COLO668 (cell line): Measurements from ENCODE around the gene YIPF4.
"Not testable (repeated sequence)": the region's sequence is repeated elsewhere in the genome, so short reads cannot be mapped to it uniquely, and the experiment has no call there.

Source experiments
- DNase-seq: peaks from one replicate; lab custom pipeline; 2025; ENCODE audit not compliant: unreplicated experiment; lab: John Stamatoyannopoulos, UW

Gene YIPF4

DNA sequence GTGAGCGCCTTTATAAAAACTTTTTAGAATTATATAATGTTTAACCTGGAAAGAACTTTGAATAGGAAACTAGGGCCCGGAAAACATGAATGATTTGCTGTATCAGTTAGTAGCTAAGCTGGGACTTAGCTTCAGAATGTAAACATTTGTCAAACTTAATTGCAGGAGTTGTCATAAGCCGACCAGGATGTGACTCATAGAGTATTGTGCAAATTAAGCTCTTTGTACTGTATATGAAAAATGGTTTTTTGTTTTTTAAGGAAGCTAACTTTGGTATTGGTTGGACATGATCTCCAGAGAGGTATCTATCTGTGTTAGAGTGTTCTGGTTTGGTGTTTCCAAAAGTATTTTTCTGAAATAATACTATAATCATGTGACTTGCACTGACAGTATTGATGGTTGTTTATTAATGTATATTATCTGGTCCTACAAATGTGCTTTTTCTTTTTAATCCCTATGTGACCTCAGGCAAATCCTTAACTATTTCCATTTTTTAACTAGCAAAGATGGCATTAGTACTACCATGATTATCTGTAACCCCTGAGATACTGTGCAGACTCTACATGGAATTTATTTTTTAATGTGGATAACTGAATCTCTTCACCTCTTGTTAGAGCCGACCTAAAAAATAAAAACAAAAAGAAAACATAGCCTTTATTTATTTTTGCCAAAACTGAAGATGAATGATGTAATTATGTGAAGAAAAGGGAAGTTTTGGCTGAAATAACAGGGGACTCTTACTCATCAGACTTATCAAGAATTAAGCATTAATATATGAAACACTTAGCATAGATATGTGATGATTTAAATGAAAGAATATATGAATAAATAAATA, 11.7 kb downstream of the YIPF4 start:
- no peak for DNase-seq

DNA sequence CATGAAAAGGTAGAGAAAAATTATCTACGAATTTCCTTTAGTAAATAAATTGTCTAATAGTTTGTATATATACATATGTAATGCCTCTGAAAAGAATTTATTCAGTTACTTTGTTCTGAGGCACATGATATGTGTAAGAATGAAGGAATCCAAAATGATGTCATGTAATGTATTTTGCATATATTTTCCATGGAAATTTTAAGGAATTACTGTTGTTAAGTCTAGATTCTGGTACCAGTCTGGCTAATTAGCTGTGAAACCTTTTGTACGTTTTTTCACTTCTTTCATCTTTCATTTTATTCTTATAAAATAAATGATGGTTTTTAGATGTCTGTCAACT, 12.3 kb downstream of the YIPF4 start:
- DNase-seq: no peak

DNA sequence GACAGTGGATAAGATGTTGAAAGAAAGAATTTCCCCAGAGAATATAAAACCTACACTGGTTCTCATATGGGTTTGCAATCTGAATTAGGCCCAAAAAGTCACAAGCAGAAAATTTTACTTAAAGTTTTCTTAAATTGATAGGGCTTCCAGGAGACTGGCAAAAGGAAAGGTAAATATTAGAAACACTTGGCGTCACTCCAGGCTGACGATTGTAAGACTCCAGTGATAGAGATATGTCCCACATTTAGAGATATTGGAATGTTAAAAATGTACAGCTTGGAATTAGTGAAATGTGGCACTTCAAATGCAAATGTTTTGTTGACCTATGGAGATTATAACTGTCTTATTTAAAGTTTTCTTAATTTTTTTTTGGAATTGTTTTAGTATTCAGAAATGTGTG, 14.0 kb downstream of the YIPF4 start:
- no peak for DNase-seq

DNA sequence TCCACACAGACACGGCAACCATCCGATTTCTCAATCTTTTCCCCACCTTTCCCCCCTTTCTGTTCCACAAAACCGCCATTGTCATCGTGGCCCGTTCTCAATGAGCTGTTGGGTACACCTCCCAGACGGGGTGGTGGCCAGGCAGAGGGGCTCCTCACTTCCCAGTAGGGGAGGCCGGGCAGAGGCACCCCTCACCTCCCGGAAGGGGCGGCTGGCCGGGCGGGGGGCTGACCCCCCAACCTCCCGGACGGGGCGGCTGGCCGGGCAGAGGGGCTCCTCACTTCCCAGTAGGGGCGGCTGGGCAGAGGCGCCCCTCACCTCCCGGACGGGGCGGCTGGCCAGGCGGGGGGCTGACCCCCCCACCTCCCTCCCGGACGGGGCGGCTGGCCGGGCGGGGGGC, 15.8 kb downstream of the YIPF4 start:
- not testable (repeated sequence) for DNase-seq

DNA sequence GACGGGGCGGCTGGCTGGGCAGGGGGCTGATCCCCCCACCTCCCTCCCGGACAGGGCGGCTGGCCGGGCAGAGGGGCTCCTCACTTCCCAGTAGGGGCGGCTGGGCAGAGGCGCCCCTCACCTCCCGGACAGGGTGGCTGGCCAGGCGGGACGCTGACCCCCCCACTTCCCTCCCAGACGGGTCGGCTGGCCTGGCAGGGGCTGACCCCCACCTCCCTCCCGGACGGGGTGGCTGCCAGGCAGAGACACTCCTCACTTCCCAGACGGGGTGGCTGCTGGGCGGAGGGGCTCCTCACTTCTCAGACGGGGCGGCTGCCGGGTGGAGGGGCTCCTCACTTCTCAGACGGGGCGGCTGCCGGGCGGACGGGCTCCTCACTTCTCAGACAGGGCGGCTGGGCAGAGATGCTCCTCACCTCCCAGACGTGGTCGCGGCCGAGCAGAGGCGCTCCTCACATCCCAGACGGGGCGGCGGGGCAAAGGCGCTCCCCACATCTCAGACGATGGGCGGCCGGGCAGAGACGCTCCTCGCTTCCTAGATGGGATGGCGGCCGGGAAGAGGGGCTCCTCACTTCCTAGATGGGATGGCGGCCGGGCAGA, 16.4 kb downstream of the YIPF4 start:
- not testable (repeated sequence) for DNase-seq

DNA sequence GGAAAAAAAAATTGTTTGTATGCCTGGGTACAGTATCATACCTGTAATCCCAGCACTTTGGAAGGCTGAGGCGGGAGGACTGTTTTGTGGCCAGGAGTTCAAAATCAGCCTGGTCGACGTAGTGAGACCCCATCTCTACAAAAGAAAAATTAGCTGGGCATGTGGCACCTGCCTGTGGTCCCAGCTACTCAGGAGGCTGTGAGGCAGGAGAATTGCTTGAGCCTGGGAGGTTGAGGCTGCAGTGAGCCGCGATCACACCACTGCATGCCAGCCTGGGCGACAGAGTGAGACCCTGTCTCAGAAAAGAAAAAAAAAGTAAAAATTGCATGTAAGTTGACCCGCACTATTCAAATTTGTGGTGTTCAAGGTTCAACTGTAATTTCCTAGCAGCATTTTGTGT, 32.9 kb downstream of the YIPF4 start:
- DNase-seq: no peak

DNA sequence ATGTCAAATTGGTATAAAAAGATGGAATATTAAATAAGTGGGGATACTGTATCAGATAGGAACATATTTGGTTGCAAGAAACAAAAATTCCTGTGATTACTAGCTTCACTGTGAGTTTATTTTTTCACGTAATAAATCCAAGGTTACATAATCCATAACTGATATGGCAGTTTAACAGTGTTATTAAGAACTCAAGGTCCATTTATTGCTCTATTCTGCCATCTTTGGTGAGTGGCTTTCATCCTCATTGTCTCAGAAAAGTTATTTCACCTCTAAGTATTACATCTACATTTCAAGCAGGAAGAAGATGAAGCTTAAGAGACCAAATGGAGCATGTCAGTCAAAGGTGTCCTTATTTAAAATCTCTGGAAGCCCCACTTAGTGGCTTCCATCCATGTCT, 37.2 kb downstream of the YIPF4 start:
- DNase-seq: no peak

DNA sequence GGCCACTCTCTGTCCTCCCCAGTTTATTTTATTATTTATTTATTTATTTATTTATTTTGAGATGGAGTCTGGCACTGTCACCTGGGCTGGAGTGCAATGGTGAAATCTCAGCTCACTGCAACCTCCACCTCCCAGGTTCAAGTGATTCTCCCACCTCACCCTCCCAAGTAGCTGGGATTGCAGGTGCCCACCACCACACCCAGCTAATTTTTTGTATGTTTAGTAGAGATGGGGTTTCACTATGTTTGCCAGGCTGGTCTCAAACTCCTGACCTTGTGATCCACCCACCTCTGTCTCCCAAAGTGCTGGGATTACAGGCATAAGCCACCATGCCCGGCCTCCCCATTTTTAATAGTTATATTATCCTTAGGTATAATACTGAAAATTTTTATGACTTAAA, 51.0 kb downstream of the YIPF4 start:
- not testable (repeated sequence) for DNase-seq

DNA sequence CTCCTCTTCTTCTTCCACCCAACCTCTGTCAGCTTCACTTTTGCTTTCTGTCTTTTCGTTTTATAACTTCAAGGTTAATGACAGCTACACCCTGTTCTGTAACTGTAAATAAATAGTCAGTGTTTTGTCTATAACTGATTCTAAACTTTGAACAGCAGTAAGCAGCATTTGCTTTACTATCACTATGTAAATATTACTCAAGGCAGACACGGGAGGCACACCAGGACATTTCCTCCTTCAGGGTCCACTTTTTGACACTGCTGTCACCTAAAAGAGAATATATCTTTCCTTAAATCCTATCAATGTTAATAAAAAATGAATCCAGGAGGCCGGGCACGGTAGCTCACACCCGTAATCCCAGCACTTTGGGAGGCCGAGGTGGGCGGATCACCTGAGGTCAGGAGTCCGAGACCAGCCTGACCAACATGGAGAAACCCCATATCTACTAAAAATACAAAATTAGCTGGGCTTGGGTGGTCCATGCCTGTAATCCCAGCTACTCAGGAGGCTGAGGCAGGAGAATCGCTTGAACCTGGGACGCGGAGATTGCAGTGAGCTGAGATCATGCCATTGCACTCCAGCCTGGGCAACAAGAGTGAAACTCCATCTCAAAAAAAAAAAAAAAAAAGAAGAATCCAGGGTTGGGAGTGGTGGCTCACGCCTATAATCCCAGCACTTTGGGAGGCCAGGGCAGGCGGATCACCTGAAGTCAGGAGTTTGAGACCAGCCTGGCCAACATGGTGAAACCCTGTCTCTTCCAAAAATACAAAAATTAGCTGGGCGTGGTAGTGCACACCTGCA, 51.7 kb downstream of the YIPF4 start:
- not testable (repeated sequence) for DNase-seq

DNA sequence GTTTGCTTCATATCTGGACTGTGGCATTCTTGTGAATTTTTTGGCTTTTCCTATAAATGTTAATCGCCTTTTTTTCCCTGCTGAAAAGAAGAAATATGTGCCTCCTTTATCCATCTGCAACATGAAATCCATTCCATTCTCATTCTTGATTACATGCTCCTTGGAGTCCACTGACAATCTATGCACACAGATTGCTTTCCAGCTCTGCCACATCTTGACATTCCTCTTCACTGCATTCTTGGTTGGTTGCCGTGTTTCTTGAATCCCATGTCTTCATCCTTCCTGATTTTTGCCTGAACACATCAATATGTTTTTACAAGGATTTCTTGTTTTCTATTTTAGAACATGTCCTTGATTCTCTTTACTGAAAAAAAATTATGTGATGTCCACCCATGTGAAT, 52.4 kb downstream of the YIPF4 start:
- DNase-seq: no peak

DNA sequence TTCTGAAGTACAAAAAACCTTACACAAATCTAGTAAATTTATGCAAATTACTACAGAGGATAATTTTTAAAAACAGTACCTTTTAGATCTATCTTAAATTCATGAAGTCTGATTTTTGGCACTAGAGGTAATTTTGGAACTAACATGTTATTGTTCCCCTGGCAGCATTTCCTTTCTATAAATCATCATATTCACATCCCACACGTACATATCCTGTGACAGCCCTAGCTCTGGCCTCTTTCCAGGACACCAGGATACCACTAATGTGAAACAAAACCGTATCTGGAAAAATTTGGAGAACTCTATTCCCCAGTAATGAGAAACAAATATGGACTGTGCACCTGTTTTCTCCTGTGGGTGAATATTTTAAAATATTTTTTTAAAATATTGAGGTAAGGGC, 65.1 kb downstream of the YIPF4 start:
- no peak for DNase-seq

DNA sequence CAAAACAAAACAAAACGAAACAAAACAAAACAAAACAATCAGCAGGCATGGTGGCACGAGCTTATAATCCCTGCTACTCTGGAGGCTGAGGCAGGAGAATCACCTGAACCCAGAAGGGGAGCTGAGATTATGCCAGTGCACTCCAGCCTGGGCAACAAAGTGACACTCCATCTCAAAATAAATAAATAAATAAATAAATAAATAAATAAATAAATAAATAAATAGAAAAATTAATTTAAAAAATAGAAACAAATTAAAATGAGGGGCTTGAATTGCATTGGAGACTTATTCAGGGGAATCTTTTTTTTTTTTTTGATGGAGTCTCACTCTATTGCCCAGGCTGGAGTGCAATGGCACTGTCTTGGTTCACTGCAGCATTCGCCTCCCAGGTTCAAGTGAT, 73.1 kb downstream of the YIPF4 start:
- DNase-seq: not testable (repeated sequence)

DNA sequence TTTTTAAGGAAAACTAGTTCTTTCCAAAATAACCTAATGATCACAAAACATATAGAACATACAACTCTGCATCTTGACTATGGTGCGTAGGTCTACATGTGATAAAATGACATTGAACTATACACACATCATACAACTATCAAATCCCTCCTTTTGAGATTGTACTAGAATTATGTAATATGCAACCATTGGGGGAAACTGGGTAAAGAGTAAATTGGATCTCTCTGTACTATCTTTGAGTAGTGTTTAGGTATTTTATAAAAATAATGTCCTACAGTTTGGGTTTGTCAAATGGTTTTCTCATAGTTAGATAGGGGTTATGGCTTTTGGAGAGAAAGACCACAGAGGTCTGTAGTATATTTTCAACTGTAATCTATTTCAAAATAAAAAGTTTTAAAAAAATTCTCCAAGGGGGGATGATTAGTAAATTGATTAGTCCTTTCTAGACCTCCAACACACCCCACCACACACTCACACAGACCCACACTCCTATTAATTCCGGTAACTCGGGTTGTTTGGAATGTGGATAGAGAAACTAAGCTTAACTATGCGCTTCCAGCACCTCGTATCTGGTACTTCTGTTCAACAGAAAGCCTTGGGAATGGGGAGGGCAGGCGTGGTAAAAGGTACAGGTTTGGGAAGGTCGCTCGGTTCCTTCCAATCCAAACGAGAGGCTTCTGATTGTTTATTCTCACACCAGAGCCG, 78.4 kb downstream of the YIPF4 start:
- no peak for DNase-seq

DNA sequence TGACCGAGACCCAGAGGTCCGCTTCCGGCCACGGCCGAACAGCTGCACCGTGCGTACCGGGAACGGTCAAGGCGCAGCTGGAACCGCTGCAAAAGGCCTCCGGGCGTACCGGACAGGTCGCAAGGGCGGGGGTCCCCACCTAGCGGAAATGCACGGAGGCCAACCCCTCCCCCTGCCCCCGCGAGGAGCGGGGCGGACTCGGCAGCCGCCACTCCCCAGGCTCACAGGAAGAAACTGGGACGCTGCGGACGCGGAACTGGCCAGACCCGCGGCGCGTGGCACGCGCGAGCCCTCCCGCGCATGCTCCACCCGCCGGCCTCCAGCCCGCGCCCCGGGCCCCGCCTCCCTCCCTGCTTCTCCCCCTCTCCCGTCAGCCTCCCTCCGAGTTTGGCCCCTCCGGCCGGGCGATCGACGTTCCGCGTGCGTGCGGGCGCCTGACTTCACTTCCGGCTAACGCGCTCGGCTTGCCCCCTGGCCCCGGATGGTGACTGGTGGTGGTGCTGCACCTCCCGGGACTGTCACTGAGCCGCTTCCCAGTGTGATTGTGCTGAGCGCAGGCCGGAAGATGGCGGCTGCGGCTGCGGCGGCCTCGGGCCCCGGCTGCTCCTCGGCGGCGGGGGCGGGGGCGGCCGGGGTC, 79.1 kb downstream of the YIPF4 start, which contains the start of gene BIRC6:
TSS of gene BIRC6 (plus strand) at position 343 of the 637 bp plus-strand sequence. CDS start at position 482, 139 bp downstream.
- DNase-seq: peak; percentile 98

DNA sequence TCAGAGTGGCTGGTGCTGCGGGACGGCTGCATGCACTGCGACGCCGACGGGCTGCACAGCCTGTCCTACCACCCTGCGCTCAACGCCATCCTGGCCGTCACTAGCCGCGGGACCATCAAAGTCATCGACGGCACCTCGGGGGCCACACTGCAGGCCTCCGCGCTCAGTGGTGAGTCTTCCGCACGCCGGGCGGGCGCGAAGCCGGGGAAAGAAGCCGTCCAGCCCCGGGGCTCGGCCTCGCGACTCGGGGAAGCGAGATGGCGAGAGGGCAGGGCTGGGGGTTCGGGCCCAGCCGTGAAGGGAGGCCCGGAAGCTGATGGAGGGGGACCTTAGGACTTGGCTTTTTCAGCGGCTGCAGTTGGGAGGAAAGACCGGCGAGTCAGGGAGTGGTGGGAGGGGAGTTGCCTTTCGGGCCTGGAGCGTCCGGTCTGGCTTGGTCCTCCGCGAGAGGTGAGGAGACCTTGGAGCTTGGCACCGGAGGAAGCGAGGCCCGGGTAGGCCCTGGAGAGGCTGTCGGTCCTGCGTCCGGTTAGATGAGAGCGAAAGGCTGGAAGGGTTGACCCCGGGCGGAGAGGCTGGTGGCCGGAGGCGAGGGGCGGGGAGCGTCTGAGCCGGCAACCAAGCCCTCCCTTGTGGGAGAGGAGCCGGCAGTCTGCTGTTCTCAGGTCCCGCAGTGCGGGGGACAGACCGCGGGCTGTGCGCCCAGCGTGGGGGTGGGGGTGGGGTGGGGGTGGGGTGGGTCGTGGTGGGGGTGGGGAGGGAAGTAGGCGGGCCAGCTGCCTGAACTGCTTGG, 79.8 kb downstream of the YIPF4 start:
- peak; percentile 51 for DNase-seq

DNA sequence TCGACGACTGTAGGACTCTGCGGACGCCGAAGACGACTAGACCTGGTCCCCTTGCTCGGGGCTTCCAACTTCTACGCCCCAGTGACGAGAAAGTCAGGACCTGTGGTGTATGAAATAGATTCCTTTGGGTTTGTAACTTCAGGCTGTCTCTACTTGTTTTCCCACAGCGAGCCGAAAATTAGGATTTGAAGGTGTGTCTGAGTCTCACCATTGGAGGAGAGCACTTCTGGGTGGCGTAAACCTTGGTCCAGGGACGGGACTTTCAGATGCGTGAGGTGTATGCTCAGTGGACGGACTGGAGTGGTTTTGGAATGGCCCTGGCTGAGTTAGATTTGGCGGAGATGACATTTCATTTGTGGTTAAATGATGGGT, 80.4 kb downstream of the YIPF4 start:
- DNase-seq: peak; percentile 20

DNA sequence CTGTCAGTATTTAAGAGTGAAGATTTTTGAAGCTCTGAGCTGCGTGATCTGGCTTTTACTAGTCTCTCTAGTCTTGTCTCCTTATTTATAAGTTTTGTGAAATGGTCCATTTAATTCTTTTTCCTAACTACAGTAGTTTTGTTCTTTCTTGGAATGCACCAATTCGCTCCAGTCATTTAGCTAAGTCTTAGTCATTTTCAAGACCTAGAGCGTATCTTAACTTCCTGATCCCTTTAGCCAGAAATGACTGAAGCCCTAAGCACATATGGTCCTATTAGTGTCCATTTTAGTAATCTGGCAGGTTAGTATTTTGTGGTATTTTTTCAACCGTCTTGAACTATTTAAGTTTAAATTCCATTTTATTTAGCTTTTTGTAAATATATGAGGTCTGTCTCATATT, 82.7 kb downstream of the YIPF4 start:
- no peak for DNase-seq

DNA sequence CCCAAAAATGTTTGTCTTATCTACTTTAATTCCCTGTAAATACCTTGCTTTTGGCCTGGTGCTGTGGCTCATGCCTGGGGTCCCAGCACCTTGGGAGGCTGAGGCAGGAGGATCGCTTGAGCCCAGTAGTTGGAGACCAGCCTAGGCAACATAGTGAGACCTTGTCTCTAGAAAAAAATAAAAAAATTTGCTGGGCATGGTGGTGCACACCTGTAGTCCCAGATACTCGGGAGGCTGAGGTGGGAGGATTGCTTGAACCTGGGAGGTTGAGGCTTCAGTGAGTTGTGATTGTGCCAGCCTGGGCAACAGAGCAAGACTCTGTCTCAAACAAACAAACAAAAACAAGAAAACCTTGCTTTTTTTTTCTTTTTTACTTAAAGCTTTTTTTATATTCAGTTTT, 85.3 kb downstream of the YIPF4 start:
- DNase-seq: not testable (repeated sequence)

DNA sequence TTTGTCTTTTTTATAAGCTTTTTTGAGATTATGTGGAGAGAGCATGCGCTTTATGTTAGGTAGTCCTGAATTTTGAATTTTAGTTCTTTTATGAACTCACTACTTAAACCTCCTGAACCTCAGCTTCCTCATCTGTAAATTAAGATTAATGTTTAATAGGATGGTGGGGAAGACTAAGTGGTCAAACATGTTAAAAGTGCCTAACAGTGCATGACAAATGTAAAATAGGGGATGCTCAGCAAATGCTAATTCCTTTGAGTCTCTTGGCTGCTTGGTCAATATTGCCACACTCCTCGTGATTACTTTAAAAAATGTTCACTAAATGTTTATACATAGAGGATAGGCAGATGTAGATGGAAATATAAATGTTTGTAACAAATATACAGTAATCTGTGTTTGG, 85.9 kb downstream of the YIPF4 start:
- DNase-seq: no peak

DNA sequence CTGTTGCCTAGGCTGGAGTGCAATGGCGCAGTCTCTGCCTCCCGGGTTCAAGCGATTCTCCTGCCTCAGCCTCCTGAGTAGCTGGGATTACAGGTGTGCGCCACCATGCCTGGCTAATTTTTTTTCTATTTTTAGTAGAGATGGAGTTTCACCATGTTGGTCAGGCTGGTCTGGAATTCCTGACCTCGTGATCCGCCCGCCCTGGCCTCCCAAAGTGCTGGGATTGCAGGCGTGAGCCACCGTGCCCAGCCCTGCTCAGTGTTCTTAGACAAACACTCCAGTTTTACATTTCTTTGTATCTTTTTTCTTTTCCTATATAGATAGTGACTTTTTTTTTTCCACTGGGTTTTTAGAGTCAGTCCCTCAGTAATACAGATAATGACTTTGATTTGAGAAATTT, 86.6 kb downstream of the YIPF4 start:
- not testable (repeated sequence) for DNase-seq
